Stimulated activated effector memory CD8-positive, alpha-beta T cell treated with anti-CD3 and anti-CD28 coated beads, Interleukin-12 subunit alpha, Interleukin-12 subunit beta, amount 100 ng/mL, for 72 hours (primary cell): ENCODE measurements around the gene MRPL58.
A peak's percentile ranks its signal among the peaks of the same experiment; 100 is the strongest.

Experiments
- ATAC-seq: fragments of 150-1000 bp; cut with Tn5 transposase; 2 replicates; pipeline ENCODE4 v1.10.0; 2021
- DNase-seq, 2 donors: peaks; one replicate each; pipeline ENCODE4 v3.0.0; 2021 to 2022; ENCODE audit warnings: low spot score in 2 of 2
- H3K27ac Mint-ChIP-seq: one replicate; pipeline ENCODE4 v1.8.0; 2022; ENCODE audit warnings: mild to moderate bottlenecking, mixed read lengths
- H3K36me3 Mint-ChIP-seq: one replicate; pipeline ENCODE4 v1.8.0; 2022; ENCODE audit warnings: mild to moderate bottlenecking, mixed read lengths
- H3K4me1 Mint-ChIP-seq: one replicate; pipeline ENCODE4 v1.8.0; 2022; ENCODE audit warnings: mixed read lengths
- H3K4me3 Mint-ChIP-seq: one replicate; pipeline ENCODE4 v1.8.0; 2022; ENCODE audit warnings: mild to moderate bottlenecking, mixed read lengths
- H3K9me3 Mint-ChIP-seq: one replicate; pipeline ENCODE4 v1.8.0; 2022; ENCODE audit warnings: mixed read lengths

MRPL58 gene

DNA sequence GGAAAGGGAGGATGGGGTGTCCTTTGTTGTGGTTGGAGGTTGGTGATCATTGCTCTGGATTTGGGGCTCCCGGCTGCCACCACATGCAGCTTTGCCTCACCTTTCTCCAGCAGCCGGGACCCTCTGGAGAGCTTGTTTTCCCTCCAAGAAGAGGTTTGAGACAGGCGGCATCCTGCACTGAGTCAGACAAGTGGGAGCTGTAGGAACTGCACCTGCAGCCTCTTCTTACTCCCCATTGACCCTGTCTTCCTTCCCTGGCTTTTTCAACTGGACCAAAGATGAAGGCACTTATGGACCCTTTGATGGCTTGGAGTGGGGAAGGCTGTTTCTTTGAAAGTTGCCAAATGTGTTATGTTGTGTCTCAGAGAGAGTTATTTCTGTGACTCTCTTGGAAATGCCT is 51.2 kb downstream of the MRPL58 start:
- ATAC-seq (no peak), DNase-seq (no peak)
- H3K36me3 Mint-ChIP-seq, result peaks cover 63% of the 10 kb centered on the region
- H3K27ac Mint-ChIP-seq, result peak overlapping the region; percentile 90
- H3K4me3 Mint-ChIP-seq, result no peak overlapping the region
- no peaks in the 10 kb centered on the region for H3K9me3 Mint-ChIP-seq
- peaks cover 32% of the 10 kb centered on the region for H3K4me1 Mint-ChIP-seq

DNA sequence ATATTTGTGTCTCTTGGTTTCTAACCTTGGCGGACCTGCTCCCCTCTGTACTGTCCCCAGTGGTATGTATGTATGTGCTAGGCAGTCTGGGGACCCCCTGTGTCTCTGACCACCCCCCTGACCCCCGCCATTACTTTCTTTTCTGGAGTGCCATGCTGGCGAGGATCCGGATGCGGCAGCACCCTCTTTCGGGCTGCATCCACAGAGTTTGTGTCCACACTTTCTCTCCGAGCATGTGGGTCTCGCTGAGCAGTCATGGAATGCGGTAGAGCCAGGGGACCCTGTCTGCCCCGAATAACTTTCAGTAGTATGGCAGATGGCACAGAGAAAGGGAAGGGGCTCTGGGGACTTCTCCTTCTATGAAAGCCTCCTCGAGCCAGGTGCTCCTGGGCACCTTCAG is 51.6 kb downstream of the MRPL58 start:
- no peak for DNase-seq
- H3K36me3 Mint-ChIP-seq, result peaks cover 62% of the 10 kb centered on the region
- no peaks in the 10 kb centered on the region for H3K9me3 Mint-ChIP-seq
- ATAC-seq, result no peak
- H3K4me3 Mint-ChIP-seq, result no peak overlapping the region
- peak overlapping the region; percentile 90 for H3K27ac Mint-ChIP-seq
- peaks cover 32% of the 10 kb centered on the region for H3K4me1 Mint-ChIP-seq

DNA sequence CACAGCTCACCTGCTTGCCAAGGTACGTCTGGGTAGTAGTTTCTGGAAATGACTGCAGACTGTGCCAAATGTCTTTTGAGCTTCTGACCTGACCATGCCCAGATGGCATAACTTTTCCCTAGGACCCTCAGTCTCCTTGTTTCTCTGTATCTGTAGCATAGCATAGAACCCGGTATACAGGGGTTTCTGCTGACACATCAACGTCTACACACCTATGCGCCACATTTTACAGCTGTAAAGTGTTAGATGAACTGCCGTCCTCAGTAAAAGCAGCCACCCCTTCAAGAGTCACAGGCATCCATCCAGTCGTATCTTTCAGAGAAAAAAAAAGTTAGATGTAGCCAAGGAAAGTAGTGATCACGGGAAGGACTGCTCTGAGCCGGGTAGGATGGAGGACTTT is 52.0 kb downstream of the MRPL58 start:
- H3K4me3 Mint-ChIP-seq, result no peak overlapping the region
- H3K36me3 Mint-ChIP-seq, result peaks cover 58% of the 10 kb centered on the region
- H3K4me1 Mint-ChIP-seq, result peaks cover 32% of the 10 kb centered on the region
- ATAC-seq, result no peak
- H3K27ac Mint-ChIP-seq, result peak overlapping the region; percentile 90
- no peak for DNase-seq
- no peaks in the 10 kb centered on the region for H3K9me3 Mint-ChIP-seq

DNA sequence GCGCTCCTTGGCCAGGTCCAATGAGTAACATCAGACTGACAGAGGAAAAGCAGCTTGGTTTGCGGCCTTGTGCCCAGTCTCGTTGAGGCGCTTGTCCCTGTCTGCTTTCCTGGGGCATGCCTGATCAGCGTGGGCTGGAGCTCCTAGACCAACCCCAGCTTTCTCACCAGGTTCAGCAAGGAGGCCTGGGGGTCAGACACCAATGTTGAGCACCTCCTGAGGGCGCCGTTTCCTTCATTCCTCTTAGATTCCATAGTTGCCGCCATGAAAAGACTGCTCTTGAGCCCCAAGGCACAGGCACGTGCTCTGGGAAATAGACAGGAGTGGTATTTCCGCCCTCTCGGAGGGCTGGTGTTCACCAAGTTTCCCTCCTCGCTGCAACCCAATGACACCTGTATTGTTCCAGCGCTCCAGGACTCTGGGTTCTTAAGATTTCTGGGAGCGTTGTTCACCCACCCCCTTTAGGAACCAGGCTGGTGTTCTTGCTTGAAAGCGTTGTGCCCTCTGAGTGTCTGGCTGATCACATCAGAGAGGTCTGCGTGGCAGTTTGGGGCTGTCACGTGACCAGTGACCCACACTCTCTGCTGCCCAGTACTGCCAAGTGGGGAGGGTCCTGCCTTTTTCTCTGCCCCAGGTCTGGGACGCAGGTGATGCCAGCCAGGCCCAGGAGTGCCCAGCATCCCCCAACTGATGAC is 52.5 kb downstream of the MRPL58 start:
- no peaks in the 10 kb centered on the region for H3K9me3 Mint-ChIP-seq
- H3K36me3 Mint-ChIP-seq, result peaks cover 52% of the 10 kb centered on the region
- no peak for DNase-seq
- H3K27ac Mint-ChIP-seq, result peak overlapping the region; percentile 90
- no peak for ATAC-seq
- peaks cover 32% of the 10 kb centered on the region for H3K4me1 Mint-ChIP-seq
- peak overlapping the region; percentile 40 for H3K4me3 Mint-ChIP-seq

DNA sequence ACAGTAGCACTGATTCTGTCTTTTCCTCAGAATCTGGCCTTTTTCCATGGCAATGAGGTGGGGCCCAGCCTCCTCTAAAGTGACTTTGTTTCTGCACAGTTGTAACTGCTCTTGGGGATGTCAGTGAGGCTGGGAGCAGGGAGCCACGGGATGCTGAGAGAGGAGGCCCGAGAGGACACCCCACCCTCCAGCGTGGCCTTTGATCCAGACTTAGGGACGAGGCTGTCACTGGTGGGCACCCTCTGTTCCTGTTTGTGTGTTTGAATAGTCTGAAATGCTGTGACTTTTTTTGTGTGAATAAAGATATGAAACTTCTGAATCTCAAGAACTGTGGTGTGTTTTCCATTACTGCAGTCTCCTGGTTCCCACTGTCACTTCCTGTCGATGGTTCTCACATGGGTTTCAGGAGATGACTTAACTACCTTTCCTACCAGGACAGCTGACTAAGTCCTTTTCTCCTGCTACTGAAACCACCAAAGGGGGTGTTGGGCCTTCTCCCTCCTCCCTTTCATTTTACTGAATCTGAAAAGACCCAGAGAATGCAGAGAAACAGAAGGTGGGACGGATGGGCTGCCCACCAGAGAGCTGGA is 53.2 kb downstream of the MRPL58 start:
- peaks cover 46% of the 10 kb centered on the region for H3K36me3 Mint-ChIP-seq
- peak overlapping the region; percentile 40 for H3K4me3 Mint-ChIP-seq
- H3K4me1 Mint-ChIP-seq, result peaks cover 32% of the 10 kb centered on the region
- peak overlapping the region; percentile 90 for H3K27ac Mint-ChIP-seq
- no peaks in the 10 kb centered on the region for H3K9me3 Mint-ChIP-seq
- ATAC-seq (peak; percentile 67), DNase-seq (no peak)

DNA sequence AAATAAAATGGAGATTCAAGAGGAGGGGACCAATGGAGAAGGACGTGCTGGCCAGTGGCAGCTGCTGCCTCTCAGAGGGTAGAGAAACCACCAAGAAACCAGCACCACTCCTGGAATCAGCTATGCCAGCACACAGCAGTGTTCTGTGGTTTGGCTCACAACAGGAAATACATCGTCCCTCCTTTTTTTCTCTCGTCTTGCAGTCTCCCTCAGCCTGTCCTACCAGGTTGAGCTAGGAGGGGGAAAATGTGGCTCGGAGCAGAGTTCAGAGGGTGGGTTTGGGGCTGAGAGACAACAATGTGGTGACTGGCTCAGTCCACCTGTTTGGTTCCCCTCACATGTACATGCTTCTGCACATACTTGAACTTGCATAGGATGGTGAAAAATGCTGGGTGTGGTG is 55.4 kb downstream of the MRPL58 start:
- DNase-seq (no peak), ATAC-seq (peak; percentile 85)
- H3K27ac Mint-ChIP-seq, result peak overlapping the region; percentile 79
- no peaks in the 10 kb centered on the region for H3K9me3 Mint-ChIP-seq
- H3K4me1 Mint-ChIP-seq, result peaks cover 32% of the 10 kb centered on the region
- H3K4me3 Mint-ChIP-seq, result peak overlapping the region; percentile 25
- H3K36me3 Mint-ChIP-seq, result peaks cover 24% of the 10 kb centered on the region

DNA sequence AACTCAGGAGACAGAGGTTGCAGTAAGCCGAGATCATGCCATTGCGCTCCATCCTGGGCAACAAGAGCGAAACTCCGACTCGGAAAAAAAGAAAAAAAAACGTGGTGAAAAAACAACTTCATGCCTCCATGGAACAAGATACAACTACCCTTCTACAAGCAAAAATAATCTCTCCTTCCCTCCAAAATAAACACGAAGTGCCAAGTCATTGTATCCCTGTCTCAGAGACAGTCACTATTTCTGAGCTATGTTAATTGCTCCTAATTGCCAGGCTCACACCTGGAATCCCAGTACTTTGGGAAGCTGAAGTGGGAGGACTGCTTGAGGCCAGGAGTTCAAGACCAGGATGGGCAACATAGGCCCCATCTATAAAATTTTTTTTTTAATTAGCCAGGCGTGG is 56.3 kb downstream of the MRPL58 start:
- ATAC-seq (no peak), DNase-seq (no peak)
- H3K4me3 Mint-ChIP-seq, result no peak overlapping the region
- peaks cover 32% of the 10 kb centered on the region for H3K4me1 Mint-ChIP-seq
- no peaks in the 10 kb centered on the region for H3K9me3 Mint-ChIP-seq
- peaks cover 15% of the 10 kb centered on the region for H3K36me3 Mint-ChIP-seq
- H3K27ac Mint-ChIP-seq, result no peak overlapping the region

DNA sequence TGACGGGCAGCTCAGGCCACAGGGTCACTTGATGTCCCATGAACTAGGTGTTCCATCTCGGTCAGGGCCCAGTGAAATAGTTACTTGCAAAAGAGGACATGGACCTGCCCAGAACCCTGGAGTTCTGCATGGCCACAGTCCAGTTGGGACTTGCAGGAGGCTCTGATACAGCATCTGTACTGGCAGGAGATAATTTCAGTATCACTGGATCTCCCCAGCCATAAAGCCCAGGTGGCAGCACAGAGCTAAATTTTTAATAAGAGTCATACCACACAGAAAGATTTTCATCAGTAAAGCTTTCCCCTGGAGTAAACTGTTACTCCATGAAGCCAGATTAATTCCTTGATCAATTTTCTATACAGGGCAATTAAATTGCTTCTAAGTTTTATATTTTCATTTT is 57.3 kb downstream of the MRPL58 start:
- no peaks in the 10 kb centered on the region for H3K9me3 Mint-ChIP-seq
- H3K4me3 Mint-ChIP-seq, result no peak overlapping the region
- H3K36me3 Mint-ChIP-seq, result peaks cover 8% of the 10 kb centered on the region
- DNase-seq, result no peak
- no peak for ATAC-seq
- H3K4me1 Mint-ChIP-seq, result peaks cover 27% of the 10 kb centered on the region
- H3K27ac Mint-ChIP-seq, result no peak overlapping the region
